HG03460 (cell line): Measurements from ENCODE around the gene CRELD1.

Source experiments
- ATAC-seq: cut with Tn5 transposase; IDR thresholded peaks from one replicate; pipeline ENCODE4 v1.9.1; 2021; ENCODE audit not compliant: unreplicated experiment

CRELD1 gene

DNA sequence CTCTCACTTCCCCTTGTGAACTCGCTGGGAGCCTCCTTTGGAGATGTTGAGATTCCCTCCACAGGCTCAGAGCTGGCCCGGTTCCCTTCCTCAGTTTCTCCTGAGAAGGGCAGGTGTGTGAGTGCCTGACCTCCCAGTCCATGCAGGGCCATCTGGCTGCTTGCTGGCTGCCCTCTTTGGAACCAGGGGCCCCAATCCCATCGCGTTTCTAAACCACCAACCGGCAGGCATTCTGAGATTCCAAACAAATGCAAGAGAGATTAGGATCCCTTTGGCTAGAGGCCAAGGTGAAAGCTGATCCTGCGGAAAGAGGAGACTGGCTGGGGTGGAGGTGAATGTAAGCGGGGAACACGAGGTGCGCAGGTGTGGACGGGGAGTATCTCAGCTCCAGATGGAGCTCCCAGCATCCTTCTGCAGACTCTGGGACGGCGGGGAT is 21.5 kb downstream of the CRELD1 start:
- ATAC-seq, result no peak

DNA sequence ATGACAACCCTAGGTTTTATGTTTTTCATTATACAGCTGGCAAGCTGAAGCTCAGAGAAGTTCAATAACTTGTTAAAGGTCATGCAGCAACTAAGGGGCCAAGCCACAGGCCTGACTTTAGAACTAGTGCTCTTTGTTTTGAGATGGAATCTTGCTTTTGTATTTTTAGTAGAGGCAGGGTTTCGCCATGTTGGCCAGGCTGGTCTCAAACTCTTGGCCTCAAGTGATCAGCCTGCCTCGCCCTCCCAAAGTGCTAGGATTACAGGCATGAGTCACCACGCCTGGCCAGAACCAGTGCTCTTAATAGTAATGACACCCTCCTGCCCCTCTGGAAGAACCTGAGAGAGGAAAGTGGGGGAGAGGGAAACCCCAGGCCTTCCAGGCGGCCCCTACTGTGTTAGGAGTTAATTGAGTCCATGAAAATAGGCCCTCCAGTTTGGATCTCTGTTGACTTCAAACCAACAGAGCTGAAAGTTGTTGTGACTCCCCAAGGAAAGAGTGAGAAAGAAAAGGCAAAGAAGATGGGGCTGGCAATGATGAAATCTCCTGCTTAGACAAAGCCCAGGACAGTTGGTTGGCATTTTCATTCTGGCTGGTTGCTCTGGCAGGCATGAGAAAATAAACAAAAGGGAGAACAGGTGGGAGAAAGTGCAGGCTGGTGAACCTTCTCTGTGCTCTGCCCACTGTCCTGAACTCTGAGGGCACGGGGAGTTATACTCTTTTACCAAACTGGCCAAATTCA is 22.1 kb downstream of the CRELD1 start:
- no peak for ATAC-seq

DNA sequence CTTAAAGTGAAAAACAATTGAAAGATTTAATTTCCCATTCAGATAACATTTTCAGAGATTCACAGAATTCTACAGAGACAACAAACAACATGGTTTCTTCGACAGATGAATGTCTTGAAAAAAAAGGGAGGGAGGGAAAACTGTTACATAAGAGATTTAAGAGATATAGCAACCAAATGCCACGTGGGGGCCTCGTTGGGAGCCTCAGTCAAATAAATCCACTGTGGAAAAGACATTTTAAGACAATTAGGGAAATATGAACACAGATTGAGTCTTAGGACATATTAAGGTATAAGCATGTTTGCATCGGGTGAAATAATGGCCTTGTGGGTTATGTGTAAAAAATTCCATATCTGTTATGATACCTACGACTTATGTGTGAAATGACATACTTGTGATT is 23.6 kb downstream of the CRELD1 start:
- no peak for ATAC-seq

DNA sequence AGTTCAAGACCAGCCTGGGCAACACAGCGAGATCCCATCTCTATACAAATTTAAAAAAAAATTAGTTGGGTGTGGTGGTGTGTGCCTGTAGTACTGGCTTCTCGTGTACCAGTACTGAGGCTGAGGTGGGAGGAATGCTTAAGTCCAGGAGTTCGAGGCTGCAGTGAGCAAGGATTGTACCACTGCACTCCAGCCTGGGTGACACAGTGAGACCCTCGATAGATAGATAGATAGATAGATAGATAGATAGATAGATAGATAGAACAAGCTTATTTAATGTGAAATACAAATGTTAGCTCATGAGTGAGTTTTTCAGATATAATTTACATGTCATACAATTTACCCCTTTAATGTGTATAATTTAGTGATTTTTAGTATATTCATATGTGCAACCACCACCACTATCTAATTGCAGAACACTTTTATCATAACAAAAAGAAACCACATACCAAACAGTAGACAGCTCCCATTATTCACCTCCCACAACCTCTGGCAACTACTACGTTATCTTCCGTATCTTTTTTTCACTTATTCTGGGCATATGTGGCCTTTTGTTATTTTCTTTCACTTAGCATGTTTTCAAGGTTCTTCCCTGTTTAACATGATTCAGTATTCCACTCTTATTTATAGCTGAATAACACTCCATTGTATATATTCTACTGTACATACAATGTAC is 31.7 kb downstream of the CRELD1 start:
- ATAC-seq, result no peak

DNA sequence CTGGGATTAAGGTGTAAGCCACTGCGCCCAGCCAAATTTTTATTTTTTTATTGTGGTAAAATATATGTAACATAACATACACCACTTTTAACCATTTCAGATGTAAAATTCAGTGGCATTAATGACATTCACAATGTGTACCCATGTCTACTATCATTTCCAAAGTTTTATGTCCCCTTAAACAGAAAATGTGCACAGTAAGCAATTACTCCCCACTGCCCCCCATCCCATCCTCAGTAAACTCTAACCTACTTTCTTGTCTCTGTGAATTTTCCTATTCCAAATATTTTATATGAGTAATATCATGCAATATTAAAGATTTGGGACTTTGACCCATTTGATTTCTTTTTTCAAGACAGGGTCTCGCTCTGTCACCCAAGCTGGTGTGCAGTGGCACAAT is 33.2 kb downstream of the CRELD1 start:
- ATAC-seq, result no peak

DNA sequence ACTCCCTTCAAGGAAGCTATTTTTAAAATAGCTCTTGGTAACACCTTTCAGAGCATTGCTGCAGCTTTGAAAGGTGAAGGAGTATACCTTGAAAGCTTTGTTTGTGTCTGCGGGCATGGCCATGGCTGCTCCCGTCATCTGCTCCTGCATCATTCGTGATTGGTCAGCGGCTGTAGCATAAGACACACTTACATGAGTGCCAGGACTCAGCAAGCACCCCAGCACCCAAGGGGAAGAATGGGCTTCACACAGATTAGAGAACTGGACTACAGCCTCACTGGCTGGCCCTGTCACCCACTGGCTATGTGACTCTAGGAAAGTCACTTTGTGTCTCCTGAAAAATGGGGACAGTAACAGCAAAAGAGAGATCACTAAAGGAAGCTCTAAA is 36.0 kb downstream of the CRELD1 start:
- ATAC-seq, result no peak

DNA sequence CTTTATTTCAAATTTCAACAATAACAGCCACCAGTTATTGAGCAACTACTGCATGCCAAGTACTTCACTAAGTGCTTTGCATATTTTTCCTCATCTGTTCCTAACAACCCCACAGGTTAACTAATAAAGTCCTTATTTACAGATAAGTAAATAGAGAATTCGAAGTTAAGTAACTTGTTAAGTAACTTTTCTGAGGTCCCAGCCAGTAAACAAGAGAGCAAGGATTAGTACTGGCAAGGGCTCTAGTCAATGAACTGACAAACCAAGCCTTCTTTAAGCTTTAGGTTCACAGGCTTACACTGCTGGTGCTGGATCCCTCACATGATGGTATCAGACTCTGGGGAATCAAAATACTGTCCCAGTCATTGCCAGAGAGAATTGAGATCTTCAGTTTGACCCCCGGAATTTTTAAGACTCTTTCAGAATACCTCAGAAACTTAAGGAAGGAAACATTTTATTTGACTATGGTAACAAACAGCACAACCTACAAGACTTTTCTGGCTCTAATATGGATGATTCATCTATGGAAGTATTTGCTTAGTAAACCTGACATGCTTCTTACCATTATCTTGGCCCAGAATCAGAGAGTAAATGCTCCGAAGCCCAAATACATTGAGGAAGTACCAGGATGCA is 36.5 kb downstream of the CRELD1 start:
- ATAC-seq, result no peak

DNA sequence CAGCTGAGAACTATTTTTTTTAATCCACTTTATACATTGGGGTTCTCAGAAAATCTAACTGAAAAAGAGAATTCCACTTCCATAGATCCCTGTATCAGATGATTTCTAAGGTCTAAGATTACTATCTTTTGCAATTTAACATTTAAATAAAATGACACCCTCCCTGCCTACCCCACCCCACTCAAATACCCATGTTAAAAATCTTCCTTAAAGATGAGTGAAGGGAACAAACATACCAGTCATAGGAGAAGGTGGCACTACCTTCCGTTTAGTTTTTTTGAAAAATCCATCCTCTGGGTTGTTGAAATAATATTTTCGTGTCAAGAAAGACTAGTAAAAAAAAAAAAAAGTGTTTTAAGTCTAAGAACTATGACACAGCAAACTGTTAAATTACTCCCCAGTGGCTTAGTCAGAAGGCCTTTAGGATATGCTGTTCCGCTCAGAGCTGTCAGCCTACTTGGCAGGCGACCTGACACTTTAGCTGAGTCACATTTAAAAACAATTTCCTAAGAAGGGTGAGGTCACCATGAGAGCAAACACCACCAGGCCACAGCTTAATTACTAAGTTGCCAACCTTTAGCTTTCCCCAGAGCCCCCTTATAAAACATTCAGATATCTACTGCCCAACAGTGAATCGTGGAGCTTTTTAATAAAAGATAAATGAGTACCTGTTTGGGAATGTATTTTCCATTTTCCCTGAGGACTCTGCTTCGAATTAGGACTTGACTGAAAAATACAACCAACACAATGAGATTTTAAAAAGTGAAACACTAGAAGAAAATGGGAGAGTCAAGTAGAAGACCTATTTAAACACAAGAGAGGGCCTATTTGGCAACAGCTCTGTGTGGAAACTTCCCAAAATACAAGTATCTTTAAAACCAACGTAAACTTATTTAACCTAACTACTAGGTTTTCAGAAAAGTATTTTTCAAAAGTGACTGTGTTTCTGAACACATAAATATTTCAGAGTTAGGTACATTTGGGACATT is 43.4 kb downstream of the CRELD1 start:
- no peak for ATAC-seq

DNA sequence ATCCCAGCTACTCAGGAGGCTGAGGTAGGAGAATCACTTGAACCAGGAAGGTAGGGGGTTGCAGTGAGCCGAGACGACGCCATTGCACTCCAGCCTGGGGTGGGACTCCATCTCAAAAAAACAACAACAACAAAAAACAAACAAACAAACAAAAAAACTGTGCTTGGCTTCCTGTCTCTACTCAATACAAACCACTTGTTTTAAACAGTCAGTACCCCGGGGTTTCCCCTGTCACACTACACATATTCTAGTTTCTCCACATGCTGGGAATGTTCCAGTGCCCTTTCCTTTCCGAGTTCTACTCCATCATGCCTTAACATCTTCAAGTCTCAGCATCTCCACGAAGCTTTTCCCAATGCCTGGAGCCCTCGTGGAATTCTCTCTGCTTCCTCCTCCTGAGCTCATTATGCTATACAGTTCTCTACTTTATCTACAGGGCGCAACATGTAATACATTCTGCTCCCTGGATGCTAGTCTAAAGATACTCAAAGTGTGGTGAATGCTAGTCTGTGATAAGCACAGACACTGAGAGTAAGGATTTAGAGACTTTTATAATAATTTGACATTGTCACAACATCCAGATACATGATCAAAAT is 45.2 kb downstream of the CRELD1 start:
- ATAC-seq, result no peak

DNA sequence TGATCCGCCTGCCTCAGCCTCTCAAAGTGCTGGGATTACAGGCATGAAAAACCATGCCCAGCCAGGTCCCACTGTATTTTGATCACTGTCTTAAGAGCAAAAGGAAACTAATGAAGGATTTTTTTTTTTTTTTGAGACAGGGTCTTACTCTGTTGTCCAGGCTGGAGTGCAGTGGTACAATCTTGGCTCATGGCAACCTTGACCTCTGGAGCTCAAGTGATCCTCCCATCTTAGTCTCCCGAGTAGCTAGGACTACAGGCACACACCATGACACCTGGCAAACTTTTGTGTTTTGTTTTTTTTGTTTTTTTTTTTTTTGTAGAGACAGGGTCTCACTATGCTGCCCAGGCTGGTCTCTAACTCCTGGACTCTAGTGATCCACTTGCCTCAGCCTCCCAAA is 46.6 kb downstream of the CRELD1 start:
- no peak for ATAC-seq

DNA sequence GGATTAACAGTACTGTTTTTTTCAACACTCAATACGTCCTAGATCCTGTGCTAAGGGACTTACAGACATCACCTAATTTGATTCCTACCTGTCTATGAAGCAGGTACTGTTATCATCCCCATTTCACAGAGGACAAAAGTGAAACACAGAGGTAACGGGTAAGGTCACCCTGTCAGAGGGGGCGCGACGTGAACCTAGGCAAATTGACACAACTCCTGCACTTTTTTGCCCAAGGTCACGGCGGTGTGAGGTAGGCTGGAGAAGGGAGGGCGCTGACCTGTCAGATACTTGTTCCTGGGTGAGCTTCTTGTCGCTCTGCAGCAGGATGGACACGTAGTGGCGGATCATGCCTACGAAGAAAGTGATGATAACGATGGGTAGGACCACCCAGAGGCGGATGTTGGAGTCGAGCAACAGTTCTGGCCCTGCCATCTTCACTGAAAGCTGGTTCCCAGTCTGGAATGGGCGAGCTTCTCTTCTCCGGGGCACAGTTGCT is 52.6 kb downstream of the CRELD1 start:
- ATAC-seq, result peak; percentile 29

DNA sequence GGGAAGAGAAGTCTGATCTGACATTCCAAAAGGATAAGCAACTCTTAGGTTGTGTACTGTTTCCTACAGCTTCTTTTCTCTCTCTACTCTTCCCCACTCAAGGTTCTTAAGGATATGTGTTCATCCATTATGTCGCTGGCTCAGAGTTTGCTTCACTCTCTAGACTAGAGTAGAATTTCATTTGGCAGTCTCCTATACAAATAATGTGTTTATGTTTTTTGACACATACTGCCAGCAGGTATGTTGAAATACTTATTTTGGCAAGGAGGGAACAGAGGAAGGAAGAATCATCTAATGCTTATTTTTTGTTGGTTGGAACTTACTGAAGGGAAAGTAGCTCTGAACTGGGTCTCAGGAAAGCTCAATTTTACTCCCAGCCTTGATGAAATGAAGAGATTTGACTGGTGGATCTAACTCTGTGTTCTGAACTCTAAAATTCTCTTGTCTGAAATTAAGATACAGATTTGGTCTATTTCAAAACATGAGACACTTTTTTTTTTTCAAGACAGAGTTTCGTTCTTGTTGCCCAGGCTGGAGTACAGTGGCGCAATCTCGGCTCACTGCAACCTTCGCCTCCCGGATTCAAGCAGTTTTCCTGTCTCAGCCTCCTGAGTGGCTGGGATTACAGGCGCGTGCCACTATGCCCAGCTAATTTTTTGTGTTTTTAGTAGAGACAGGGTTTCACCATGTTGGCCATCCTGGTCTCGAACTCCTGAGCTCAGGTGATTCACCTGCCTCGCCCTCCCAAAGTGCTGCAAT is 60.6 kb downstream of the CRELD1 start:
- no peak for ATAC-seq
